ENCODE data around the gene HEATR5A.

DNA sequence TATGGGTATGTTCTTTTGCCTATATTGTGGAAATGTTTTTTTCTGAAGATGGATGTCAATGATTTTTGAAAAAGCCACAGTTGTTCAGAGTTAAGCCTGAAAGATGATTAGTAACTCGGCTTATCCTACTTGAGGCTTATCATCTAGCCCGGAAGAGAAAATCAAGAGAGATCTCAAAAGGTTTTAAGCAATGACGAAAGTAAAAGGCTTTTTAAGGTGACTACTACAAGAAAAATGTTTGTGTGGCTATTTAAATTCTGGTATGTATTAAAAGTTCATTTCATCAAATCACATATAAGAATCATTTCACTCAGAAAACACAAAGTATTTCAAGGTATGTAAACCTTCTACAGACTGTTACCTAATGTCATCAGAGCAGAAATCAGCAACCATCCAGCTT lies 40.2 kb downstream of the HEATR5A start:
- TF ChIP-seq, protein P1, sequence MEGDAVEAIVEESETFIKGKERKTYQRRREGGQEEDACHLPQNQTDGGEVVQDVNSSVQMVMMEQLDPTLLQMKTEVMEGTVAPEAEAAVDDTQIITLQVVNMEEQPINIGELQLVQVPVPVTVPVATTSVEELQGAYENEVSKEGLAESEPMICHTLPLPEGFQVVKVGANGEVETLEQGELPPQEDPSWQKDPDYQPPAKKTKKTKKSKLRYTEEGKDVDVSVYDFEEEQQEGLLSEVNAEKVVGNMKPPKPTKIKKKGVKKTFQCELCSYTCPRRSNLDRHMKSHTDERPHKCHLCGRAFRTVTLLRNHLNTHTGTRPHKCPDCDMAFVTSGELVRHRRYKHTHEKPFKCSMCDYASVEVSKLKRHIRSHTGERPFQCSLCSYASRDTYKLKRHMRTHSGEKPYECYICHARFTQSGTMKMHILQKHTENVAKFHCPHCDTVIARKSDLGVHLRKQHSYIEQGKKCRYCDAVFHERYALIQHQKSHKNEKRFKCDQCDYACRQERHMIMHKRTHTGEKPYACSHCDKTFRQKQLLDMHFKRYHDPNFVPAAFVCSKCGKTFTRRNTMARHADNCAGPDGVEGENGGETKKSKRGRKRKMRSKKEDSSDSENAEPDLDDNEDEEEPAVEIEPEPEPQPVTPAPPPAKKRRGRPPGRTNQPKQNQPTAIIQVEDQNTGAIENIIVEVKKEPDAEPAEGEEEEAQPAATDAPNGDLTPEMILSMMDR (IDR thresholded peaks at IDR 0.05): no peak
- TF ChIP-seq POLR2AphosphoS5 (IDR thresholded peaks at IDR 0.05) (no peak), EP300 (IDR thresholded peaks at IDR 0.05; ENCODE audit: low read depth) (no peak)

Data from transverse colon (tissue), 4 donors.